Neural crest cell (in vitro differentiated cells): ENCODE results near the gene ANXA8. TPM values are rescaled to one million over a fixed set of nuclear protein-coding genes. Genes with fewer than 3 reads are reported as not detected.
"Not testable (repeated sequence)": the region's sequence is repeated elsewhere in the genome, so short reads cannot be mapped to it uniquely, and the experiment has no call there.

Experiments used
- DNase-seq: peaks from one replicate; pipeline ENCODE4 v3.0.0; 2021; ENCODE audit warnings: low read depth, mixed read lengths, low spot score
- H3K27ac Mint-ChIP-seq: one replicate; pipeline ENCODE4 v1.8.0; 2021; ENCODE audit warnings: mild to moderate bottlenecking, mixed read lengths; ENCODE audit not compliant: unreplicated experiment
- H3K27me3 Mint-ChIP-seq: 2 replicates; pipeline ENCODE4 v1.8.0; 2021; ENCODE audit warnings: low read depth, mild to moderate bottlenecking, mixed read lengths
- H3K36me3 Mint-ChIP-seq: 2 replicates; pipeline ENCODE4 v1.8.0; 2021; ENCODE audit warnings: low read depth, mild to moderate bottlenecking, mixed read lengths
- H3K4me1 Mint-ChIP-seq: 2 replicates; pipeline ENCODE4 v1.8.0; 2021; ENCODE audit warnings: mixed read lengths
- H3K4me3 Mint-ChIP-seq: one replicate; pipeline ENCODE4 v1.8.0; 2021; ENCODE audit warnings: mild to moderate bottlenecking, mixed read lengths
- H3K9me3 Mint-ChIP-seq: 2 replicates; pipeline ENCODE4 v1.8.0; 2021; ENCODE audit warnings: mixed read lengths
- total RNA-seq: library from RNA; stranded (reverse); gene quantifications from 2 replicates; pipeline ENCODE4 v1.2.1, GENCODE V29; 2021
- TF ChIP-seq, protein P1 (sequence below): fragments of 200-600 bp; sonication (generic); conservative IDR thresholded peaks from 2 replicates; pipeline ENCODE4 v1.5.0; 2021; ENCODE audit warnings: antibody characterized with exemption, mild to moderate bottlenecking

ANXA8 gene
- total RNA-seq, 1 donor from 2014 or later = not detected

DNA sequence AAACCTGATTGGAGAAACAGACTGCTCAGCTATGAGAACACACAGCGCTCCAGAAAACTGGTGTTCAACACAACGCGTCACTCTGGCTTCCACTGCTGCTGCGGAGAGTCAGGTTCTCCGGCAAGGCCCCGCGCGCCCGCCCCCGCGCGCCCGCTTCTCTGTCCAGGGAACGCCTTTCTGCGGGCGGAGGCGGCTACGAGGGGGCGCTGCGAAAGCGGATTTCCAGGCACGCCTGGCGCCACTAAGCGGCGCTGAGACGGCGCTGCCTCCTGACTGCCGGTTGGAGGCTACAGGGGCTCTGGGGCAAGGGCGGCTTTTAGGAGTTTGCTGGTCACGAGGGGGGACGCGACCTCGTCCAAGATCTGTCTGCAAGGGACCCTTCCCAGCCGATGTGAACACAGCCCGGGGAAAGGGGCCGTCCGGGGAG is 22.6 kb downstream of the ANXA8 start:
- peaks cover 14% of the 10 kb centered on the region for H3K4me1 Mint-ChIP-seq
- peak overlapping the region; percentile 69 for H3K4me3 Mint-ChIP-seq
- H3K36me3 Mint-ChIP-seq, H3K27me3 Mint-ChIP-seq, H3K27ac Mint-ChIP-seq, H3K9me3 Mint-ChIP-seq: not testable (repeated sequence)
- DNase-seq = peak; percentile 33
- TF ChIP-seq, protein P1, sequence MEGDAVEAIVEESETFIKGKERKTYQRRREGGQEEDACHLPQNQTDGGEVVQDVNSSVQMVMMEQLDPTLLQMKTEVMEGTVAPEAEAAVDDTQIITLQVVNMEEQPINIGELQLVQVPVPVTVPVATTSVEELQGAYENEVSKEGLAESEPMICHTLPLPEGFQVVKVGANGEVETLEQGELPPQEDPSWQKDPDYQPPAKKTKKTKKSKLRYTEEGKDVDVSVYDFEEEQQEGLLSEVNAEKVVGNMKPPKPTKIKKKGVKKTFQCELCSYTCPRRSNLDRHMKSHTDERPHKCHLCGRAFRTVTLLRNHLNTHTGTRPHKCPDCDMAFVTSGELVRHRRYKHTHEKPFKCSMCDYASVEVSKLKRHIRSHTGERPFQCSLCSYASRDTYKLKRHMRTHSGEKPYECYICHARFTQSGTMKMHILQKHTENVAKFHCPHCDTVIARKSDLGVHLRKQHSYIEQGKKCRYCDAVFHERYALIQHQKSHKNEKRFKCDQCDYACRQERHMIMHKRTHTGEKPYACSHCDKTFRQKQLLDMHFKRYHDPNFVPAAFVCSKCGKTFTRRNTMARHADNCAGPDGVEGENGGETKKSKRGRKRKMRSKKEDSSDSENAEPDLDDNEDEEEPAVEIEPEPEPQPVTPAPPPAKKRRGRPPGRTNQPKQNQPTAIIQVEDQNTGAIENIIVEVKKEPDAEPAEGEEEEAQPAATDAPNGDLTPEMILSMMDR = peak; percentile 52

DNA sequence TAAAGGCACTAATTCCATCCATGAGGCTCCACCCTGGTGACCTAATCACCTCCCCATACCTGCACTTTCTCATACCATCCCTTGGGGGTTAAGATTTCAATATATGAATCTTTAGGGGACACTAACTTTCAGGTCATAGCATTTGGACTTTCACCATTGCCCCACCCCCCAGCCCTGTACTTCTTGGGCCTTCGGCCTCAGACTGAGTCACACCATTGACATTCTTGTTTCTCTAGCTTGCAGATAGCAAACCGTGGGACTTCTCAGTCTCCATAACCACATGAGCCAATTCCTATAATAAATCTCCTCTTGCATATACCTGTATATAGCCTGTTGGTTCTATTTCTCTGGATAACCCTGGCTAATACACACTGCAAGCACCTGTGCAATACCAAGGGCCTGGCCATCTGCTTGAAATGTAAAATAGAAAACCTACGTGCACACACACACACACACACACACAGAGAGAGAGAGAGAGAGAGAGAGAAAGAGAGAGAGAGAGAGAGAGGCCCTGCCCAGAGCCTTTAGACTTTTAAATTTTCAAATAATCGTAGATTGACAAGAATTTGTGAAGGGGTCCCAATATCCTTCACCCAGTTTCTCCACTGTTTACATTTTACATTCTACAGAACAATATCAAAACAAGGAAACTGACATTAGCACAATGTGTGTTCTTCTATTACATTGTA is 25.3 kb downstream of the ANXA8 start:
- no peak overlapping the region for H3K27ac Mint-ChIP-seq
- TF ChIP-seq, protein P1 = no peak
- no peak for DNase-seq
- no peaks in the 10 kb centered on the region for H3K27me3 Mint-ChIP-seq
- H3K4me3 Mint-ChIP-seq = no peak overlapping the region
- H3K36me3 Mint-ChIP-seq = no peaks in the 10 kb centered on the region
- H3K9me3 Mint-ChIP-seq = no peaks in the 10 kb centered on the region
- peaks cover 13% of the 10 kb centered on the region for H3K4me1 Mint-ChIP-seq

DNA sequence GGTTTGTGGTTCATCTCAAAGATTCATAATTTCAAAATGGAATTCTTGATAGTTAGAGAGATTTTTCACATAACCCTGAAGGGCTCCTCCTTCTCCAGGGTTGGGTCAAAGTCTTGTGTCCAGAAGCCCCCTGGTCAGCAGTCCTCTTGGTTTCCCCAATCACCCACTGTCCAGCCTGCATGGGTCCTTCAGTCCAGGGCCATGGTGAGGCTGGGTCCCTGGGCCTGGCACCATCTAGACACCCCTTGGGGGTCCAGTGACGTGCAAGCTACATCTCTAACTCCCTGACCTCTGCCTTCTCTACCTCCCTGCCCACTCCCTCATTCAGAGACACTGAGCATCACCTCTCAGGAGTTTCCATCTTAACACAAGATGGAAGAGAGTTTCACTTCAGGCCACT is 26.1 kb downstream of the ANXA8 start:
- no peaks in the 10 kb centered on the region for H3K9me3 Mint-ChIP-seq
- no peaks in the 10 kb centered on the region for H3K36me3 Mint-ChIP-seq
- DNase-seq = no peak
- H3K27ac Mint-ChIP-seq = no peak overlapping the region
- H3K4me1 Mint-ChIP-seq = peaks cover 13% of the 10 kb centered on the region
- H3K4me3 Mint-ChIP-seq = no peak overlapping the region
- H3K27me3 Mint-ChIP-seq = no peaks in the 10 kb centered on the region
- TF ChIP-seq, protein P1 = no peak

DNA sequence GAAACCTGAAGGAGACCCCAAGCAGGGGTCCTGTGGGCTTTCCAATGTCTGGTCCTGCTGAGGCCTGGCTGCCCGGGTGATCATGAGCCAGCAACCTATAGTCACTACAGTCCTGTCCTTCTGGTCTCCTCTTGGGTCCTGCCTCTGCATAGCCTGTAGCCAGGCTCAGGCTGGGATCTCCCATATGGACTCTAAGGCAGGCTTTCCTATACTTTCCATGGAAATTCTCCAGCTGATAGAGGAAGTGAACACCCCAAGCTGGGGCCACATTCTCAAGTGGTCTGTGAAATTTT is 26.4 kb downstream of the ANXA8 start:
- Mint-ChIP-seq H3K4me3 (no peak overlapping the region), H3K9me3 (no peaks in the 10 kb centered on the region), H3K27me3 (no peaks in the 10 kb centered on the region), H3K4me1 (peaks cover 13% of the 10 kb centered on the region), H3K36me3 (no peaks in the 10 kb centered on the region), H3K27ac (no peak overlapping the region)
- TF ChIP-seq, protein P1 = no peak
- no peak for DNase-seq

DNA sequence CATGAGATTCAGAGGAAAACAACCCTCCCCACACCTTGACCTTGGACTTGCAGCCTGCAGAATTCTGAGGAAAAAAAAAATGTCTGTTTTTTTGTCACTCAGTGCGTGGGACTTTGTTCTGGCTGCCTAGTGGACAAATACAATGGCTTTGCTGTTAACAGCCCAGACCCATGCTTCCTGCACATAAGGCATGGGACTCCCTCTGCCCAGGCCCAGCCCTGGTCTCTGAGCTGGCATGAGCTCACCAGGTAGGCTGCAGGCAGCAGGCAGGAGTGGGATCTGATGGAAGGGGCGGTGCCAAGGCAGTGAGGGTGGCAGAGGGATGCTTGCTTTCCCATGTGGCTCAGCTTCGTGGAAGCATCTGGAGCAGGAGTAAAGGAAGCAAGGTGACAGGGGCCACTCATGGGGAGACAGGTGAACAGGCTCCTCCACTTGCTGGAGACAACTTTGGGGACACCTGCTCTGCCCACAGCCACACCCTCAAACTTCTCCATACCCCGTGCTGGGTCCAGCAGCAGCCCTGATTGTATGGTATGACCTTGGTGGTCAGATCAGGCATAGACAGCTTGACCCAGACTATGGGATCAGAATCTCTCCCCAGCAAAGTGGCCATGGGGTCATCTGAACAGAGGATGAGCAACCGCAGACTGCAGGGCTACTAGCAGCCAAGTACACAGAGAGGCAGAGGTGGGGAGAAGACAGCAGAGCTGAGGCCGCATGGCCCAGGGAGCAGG is 27.0 kb downstream of the ANXA8 start:
- DNase-seq = no peak
- Mint-ChIP-seq H3K27ac (no peak overlapping the region), H3K27me3 (no peaks in the 10 kb centered on the region), H3K4me3 (no peak overlapping the region), H3K4me1 (peaks cover 13% of the 10 kb centered on the region), H3K36me3 (no peaks in the 10 kb centered on the region), H3K9me3 (no peaks in the 10 kb centered on the region)
- TF ChIP-seq, protein P1 = no peak
